Astrocyte (in vitro differentiated cells and primary cell): ENCODE results near the gene DNAH1. TPM values are rescaled to one million over a fixed set of nuclear protein-coding genes. Genes with fewer than 3 reads are reported as not detected.

Experiments used
- DNase-seq: peaks from one replicate; pipeline ENCODE4 v3.0.0-alpha.2; 2010; ENCODE audit warnings: low read depth
- FAIRE-seq: peaks from 2 replicates; lab custom pipeline; 2011; peaks lifted over from hg19 to GRCh38; lab: Jason Lieb, UNC
- H2AFZ ChIP-seq: 2 replicates; pipeline ENCODE4 v1.6.0; 2012; ENCODE audit warnings: low read depth, low read length, inconsistent platforms
- H3K27ac ChIP-seq: 2 replicates; pipeline ENCODE4 v1.5.1; 2011; ENCODE audit warnings: low read depth, low read length, inconsistent platforms
- H3K27me3 ChIP-seq: 2 replicates; pipeline ENCODE4 v1.6.0; 2011; ENCODE audit warnings: low read length, inconsistent platforms; ENCODE audit not compliant: insufficient read depth
- H3K36me3 ChIP-seq: 2 replicates; pipeline ENCODE4 v1.5.1; 2011; ENCODE audit warnings: low read length, inconsistent platforms; ENCODE audit not compliant: insufficient read depth
- H3K4me1 ChIP-seq: 2 replicates; pipeline ENCODE4 v1.5.1; 2011; ENCODE audit warnings: low read length, inconsistent platforms; ENCODE audit not compliant: insufficient read depth
- H3K4me2 ChIP-seq: 2 replicates; pipeline ENCODE4 v1.6.0; 2012; ENCODE audit warnings: low read length, inconsistent platforms
- H3K4me3 ChIP-seq: 2 replicates; pipeline ENCODE4 v1.5.1; 2011; ENCODE audit warnings: low read depth, mild to moderate bottlenecking, low read length, inconsistent platforms; ENCODE audit not compliant: insufficient read depth
- H3K79me2 ChIP-seq: 2 replicates; pipeline ENCODE4 v1.6.0; 2012; ENCODE audit warnings: mild to moderate bottlenecking, low read length, inconsistent platforms; ENCODE audit not compliant: insufficient read depth
- H3K9ac ChIP-seq: 2 replicates; pipeline ENCODE4 v1.6.0; 2012; ENCODE audit warnings: mild to moderate bottlenecking, low read length, inconsistent platforms
- H3K9me3 ChIP-seq: 2 replicates; pipeline ENCODE4 v1.5.1; 2012; ENCODE audit warnings: low read depth, mild to moderate bottlenecking, low read length, inconsistent platforms; ENCODE audit not compliant: insufficient read depth
- H4K20me1 ChIP-seq: 2 replicates; pipeline ENCODE4 v1.6.0; 2012; ENCODE audit warnings: low read length, inconsistent platforms; ENCODE audit not compliant: insufficient read depth
- H3K27ac Mint-ChIP-seq: one replicate; pipeline ENCODE4 v1.8.0; 2021; ENCODE audit warnings: mild to moderate bottlenecking, mixed read lengths; ENCODE audit not compliant: unreplicated experiment
- H3K27me3 Mint-ChIP-seq: one replicate; pipeline ENCODE4 v1.8.0; 2021; ENCODE audit warnings: low read depth, mixed read lengths; ENCODE audit not compliant: unreplicated experiment
- H3K36me3 Mint-ChIP-seq: one replicate; pipeline ENCODE4 v1.8.0; 2021; ENCODE audit warnings: low read depth, mixed read lengths; ENCODE audit not compliant: unreplicated experiment
- H3K4me1 Mint-ChIP-seq: one replicate; pipeline ENCODE4 v1.8.0; 2021; ENCODE audit warnings: low read depth, mixed read lengths; ENCODE audit not compliant: unreplicated experiment
- H3K4me3 Mint-ChIP-seq: one replicate; pipeline ENCODE4 v1.8.0; 2021; ENCODE audit warnings: mild to moderate bottlenecking, moderate library complexity, mixed read lengths; ENCODE audit not compliant: unreplicated experiment
- H3K9me3 Mint-ChIP-seq: one replicate; pipeline ENCODE4 v1.8.0; 2021; ENCODE audit warnings: mild to moderate bottlenecking, mixed read lengths; ENCODE audit not compliant: unreplicated experiment
- CTCF ChIP-seq: IDR thresholded peaks from 2 replicates; pipeline ENCODE4 v1.5.1; 2011; ENCODE audit warnings: low read depth, mild to moderate bottlenecking, inconsistent platforms, low read length, moderate library complexity; ENCODE audit not compliant: insufficient read depth
- EZH2 ChIP-seq: IDR thresholded peaks from 2 replicates; pipeline ENCODE4 v1.6.1; 2012; ENCODE audit warnings: mild to moderate bottlenecking, low read length, inconsistent platforms; ENCODE audit not compliant: insufficient read depth
- total RNA-seq: library from RNA; stranded (reverse); gene quantifications from 2 replicates; pipeline ENCODE4 v1.2.1, GENCODE V29; 2021

Gene DNAH1
- total RNA-seq, 1 donor from 2014 or later, result 2.3 TPM

GRCh38 chr3:52391096-52391495, 75.0 kb downstream of the DNAH1 start:
- H3K36me3 ChIP-seq, result no peaks in the 10 kb centered on the region
- H3K9me3 ChIP-seq, result no peaks in the 10 kb centered on the region
- FAIRE-seq, result no peak
- H3K27me3 ChIP-seq, result no peaks in the 10 kb centered on the region
- peaks cover 12% of the 10 kb centered on the region for H3K36me3 Mint-ChIP-seq
- no peaks in the 10 kb centered on the region for H3K4me1 Mint-ChIP-seq
- H3K4me3 Mint-ChIP-seq, result no peak overlapping the region
- H3K27me3 Mint-ChIP-seq, result peaks cover 43% of the 10 kb centered on the region
- TF ChIP-seq EZH2 (no peak), CTCF (no peak)
- H3K27ac Mint-ChIP-seq, result no peak overlapping the region
- no peak overlapping the region for H3K4me3 ChIP-seq
- no peak for DNase-seq
- no peaks in the 10 kb centered on the region for H3K79me2 ChIP-seq
- no peaks in the 10 kb centered on the region for H4K20me1 ChIP-seq
- H3K4me2 ChIP-seq, result no peak overlapping the region
- H3K9me3 Mint-ChIP-seq, result peaks cover 2% of the 10 kb centered on the region
- no peak overlapping the region for H2AFZ ChIP-seq
- H3K27ac ChIP-seq, result no peak overlapping the region
- no peak overlapping the region for H3K9ac ChIP-seq
- H3K4me1 ChIP-seq, result no peaks in the 10 kb centered on the region

GRCh38 chr3:52392216-52392930, 76.3 kb downstream of the DNAH1 start:
- DNase-seq, result no peak
- TF ChIP-seq CTCF, result no peak
- TF ChIP-seq EZH2, result no peak
- Histone ChIP-seq H3K4me3 (no peak overlapping the region), H2AFZ (no peak overlapping the region), H3K4me2 (no peak overlapping the region), H3K9me3 (no peaks in the 10 kb centered on the region), H3K27me3 (no peaks in the 10 kb centered on the region), H3K36me3 (no peaks in the 10 kb centered on the region), H3K9ac (no peak overlapping the region), H4K20me1 (no peaks in the 10 kb centered on the region), H3K27ac (no peak overlapping the region), H3K4me1 (no peaks in the 10 kb centered on the region), H3K79me2 (no peaks in the 10 kb centered on the region)
- H3K36me3 Mint-ChIP-seq, result peaks cover 12% of the 10 kb centered on the region
- H3K27ac Mint-ChIP-seq, result no peak overlapping the region
- FAIRE-seq, result no peak
- no peaks in the 10 kb centered on the region for H3K4me1 Mint-ChIP-seq
- no peak overlapping the region for H3K4me3 Mint-ChIP-seq
- peaks cover 41% of the 10 kb centered on the region for H3K27me3 Mint-ChIP-seq
- H3K9me3 Mint-ChIP-seq, result peaks cover 2% of the 10 kb centered on the region

- Histone ChIP-seq H3K27me3 (no peaks in the 10 kb centered on the region), H3K27ac (no peak overlapping the region), H3K9ac (no peak overlapping the region), H3K4me3 (no peak overlapping the region), H4K20me1 (no peaks in the 10 kb centered on the region), H3K4me1 (no peaks in the 10 kb centered on the region), H3K4me2 (no peak overlapping the region), H3K9me3 (no peaks in the 10 kb centered on the region), H3K79me2 (no peaks in the 10 kb centered on the region), H3K36me3 (no peaks in the 10 kb centered on the region), H2AFZ (no peak overlapping the region)
- Mint-ChIP-seq H3K4me1 (no peaks in the 10 kb centered on the region), H3K27ac (no peak overlapping the region), H3K4me3 (no peak overlapping the region), H3K27me3 (peaks cover 37% of the 10 kb centered on the region), H3K36me3 (peaks cover 12% of the 10 kb centered on the region), H3K9me3 (peaks cover 2% of the 10 kb centered on the region)
- FAIRE-seq (no peak), DNase-seq (no peak)
- TF ChIP-seq EZH2 (no peak), CTCF (no peak)
Observed at GRCh38 chr3:52393131-52393807, 77.2 kb downstream of the DNAH1 start.
